HG03354 (cell line): ENCODE data around the gene PFN3.

Experiments
- ATAC-seq: cut with Tn5 transposase; IDR thresholded peaks from one replicate; pipeline ENCODE4 v1.9.1; 2021; ENCODE audit warnings: mild to moderate bottlenecking; ENCODE audit not compliant: unreplicated experiment, poor library complexity, severe bottlenecking

PFN3 gene

DNA sequence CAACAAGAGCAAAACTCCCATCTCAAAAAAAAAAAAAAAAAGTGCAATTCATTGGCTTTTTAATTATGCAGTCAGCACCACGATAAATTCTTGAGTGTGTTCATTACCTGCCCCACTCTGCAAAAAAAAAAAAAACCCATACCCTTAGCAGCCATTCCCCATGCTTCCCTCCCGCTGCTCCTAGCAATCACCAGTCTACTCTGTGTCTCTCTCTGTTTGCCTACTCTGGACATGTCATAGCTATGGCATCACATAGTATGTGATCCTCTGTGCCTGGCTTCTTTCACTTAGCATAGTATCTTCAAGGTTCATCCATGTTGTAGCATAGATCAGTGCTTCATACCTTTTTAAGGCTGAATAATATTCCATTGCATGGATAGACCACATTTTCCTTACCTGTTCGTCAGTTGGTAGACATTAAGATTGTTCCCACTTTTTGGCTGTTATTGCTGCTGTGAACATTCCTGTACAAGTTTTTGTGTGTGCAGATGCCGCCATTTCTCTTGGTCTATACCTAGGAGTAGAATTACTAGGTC, 39.1 kb upstream of the PFN3 start:
- ATAC-seq = no peak

DNA sequence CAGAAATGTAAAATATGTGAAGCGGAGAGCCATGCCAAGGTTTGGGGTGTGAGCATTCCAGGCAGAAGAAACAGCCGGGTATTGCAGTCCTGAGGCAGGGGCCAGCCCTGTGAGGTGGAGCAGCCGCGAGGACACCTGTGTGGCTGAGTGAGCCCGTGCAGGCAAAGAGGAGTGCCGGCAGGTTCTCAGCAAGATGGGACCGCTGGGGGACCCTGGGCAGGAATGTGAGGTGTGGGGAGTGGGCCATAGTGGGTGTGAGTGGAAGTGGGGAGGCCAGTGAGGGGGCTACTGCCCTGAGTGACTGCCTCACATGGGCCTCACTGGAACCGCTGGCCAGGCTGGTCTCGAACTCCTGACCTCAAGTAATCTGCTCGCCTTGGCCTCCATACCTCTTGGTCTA, 38.0 kb upstream of the PFN3 start:
- ATAC-seq = no peak

DNA sequence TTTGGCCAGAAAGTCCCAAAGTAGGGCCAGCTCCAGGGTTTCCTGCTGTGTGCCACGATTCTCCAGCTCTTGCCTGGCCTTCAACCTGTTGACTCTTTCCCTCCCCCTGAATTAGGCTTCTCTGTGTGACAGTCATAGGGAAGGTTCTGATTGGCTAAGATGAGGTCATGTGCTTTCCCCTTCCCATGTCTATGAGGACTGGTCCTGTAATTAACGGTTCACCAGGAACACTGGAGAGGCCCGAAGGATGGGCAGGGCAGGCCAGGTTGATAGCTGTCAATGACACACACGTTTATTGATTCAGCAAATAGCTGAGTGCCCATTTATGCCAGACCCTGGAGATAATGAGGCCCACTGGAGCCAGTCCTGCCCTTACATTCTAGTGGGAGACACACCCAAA, 37.2 kb upstream of the PFN3 start:
- no peak for ATAC-seq

DNA sequence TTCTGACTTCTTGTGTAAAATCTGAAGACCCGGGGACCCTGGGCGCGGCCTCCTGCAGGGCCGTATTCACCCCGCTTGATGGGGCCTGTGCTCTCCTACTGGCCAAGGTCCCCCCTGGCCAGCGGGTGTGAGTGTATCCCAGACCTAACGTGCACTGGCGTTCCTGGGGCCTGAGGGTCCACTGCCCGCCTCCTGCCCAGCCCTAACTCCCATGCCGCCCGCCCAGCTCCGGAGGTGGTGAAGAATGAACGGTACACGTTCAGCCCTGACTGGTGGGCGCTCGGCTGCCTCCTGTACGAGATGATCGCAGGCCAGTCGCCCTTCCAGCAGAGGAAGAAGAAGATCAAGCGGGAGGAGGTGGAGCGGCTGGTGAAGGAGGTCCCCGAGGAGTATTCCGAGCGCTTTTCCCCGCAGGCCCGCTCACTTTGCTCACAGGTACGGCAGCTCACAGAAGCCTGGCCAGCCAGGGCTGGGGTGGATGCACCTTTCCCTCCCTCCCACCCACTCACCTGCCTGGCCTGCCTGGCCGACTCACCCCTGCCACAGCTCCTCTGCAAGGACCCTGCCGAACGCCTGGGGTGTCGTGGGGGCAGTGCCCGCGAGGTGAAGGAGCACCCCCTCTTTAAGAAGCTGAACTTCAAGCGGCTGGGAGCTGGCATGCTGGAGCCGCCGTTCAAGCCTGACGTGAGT, 35.5 kb upstream of the PFN3 start:
- no peak for ATAC-seq

DNA sequence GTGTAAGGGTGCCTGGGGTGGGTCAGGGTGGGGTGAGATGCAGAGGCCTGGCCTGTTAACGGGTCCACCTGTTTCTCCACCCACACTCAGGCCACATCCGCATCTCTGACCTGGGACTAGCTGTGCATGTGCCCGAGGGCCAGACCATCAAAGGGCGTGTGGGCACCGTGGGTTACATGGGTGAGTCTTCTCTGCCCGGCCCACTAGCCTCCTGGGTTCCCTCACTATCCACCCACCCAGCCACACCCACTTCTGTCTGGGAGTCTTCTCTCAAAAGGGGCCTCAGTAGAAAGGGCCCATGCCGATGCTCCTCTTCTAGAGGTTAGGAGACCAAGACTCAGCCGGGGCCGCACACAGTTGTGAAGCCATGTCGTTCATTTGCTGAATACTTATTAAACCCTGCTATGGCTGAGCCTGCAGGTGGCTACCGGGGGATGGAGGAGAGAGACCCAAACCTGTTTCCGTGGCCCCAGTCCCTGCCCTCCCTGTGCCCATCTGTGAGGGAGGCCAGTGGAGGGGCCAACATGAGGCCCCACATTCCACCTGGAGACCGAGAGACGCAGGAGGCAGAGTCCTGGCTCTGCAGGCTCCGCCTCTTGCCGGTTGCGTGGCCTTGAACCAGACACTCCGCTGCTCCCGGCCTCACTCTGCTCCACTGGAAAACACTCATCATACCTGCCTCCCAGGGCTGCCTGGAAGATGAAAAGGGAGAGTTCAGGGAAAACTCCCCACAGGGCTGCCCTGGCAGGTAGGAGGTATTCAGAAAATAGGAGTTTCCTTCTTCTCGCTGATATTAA, 34.7 kb upstream of the PFN3 start:
- ATAC-seq = no peak

DNA sequence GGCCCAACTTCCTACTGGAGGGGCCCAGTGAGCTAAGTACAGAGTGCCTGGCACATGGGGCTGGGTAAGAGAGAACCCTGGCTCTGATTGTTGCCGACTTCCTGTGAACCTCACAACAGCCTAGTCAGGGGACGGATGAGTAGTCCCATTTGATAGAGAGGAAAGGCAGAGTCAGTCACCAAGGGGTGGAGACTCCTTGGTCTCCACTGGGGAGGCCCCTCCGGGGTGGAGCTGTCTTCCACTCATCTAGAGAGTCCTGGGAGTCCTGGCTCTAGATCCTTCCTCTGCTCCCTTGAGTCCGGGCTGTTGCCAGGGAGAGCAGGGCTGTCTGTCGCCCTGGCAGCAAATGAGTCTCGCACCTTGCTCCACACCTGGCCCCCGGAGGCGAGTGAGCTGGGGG, 34.0 kb upstream of the PFN3 start:
- ATAC-seq = no peak

DNA sequence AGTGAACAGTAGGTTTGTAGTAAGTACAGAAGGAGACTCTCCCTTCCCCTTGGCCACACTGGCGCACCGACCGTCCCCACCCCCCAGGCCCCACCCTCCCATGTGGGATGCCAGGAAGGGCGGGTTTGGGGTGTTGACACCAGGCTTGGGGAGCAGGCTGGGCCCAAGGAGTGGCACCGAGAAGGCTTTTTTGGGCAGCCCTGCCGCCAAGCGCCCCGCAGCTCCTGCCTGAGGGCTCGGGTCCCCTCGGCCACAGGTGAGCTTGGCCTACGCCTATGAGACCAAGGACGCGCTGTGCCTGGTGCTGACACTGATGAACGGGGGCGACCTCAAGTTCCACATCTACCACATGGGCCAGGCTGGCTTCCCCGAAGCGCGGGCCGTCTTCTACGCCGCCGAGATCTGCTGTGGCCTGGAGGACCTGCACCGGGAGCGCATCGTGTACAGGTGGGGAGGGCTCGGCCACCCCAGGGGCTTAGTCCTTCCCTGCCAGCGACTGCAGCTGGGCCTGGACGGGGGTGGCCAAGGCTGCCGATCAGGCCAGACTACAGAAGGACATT, 33.3 kb upstream of the PFN3 start:
- no peak for ATAC-seq

GRCh38 chr5:177432839-177433657, 32.6 kb upstream of the PFN3 start:
- no peak for ATAC-seq

- ATAC-seq = no peak
These were observed 31.8 kb upstream of the PFN3 start for GRCh38 chr5:177432143-177432838.

GRCh38 chr5:177431317-177432142, 31.1 kb upstream of the PFN3 start:
- peak; percentile 54 for ATAC-seq

DNA sequence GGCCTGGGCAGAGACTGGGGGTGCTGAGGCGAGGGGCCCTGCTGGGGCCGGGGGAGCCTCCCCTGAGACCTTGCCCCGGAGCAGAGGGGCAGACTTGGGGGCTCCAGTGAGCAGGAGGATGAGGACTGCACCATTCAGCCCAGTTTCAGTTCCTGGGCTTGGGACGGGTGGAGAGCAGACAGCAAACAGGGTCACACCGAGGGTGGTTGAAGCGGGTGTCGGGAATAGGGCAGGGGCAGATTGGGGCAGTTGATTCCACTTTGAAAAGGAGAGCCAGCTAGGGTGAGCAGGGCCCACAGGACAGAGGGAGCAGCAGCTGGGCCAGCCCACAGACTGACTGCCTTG, 30.5 kb upstream of the PFN3 start:
- no peak for ATAC-seq

GRCh38 chr5:177430140-177430951, 29.9 kb upstream of the PFN3 start:
- ATAC-seq = no peak

DNA sequence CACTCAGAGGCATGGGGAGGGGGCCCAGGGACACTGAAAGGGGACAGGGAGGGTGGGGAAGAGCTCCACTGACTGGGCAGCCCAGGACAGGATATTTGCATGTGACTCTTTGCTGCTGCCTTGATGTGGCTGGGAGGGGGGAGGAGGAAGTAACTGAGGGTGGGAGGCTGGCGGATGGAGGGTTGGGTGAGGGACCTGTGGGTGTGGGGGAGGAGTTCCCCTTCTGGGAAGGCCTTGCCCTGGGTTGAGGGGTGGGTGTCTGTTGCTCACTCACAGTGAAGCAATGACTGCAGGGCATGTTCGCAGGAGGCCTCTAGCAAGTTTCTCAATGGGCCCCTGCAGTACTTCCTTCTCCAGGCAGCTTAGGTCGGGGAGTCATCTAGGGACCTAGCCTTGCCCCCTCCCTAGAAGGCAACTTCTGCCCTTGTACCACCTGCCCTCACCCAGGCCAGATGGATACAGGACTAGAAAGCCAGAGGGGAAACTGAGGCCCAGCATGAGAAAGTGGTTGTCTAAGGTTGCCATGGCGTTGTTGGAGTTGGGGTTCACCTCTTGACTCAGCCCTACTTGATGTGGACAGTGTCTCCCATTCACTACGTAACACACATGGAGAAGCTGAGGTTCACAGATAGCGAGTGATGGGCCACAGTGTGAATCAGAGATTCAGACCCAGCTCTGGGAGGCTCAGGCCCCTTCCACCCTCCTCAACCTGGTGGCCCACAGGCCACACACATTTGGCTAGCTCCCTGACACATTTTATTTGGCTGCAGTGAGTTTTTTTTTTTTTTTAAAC, 29.0 kb upstream of the PFN3 start:
- no peak for ATAC-seq

GRCh38 chr5:177428574-177429217, 28.2 kb upstream of the PFN3 start:
- ATAC-seq = no peak

DNA sequence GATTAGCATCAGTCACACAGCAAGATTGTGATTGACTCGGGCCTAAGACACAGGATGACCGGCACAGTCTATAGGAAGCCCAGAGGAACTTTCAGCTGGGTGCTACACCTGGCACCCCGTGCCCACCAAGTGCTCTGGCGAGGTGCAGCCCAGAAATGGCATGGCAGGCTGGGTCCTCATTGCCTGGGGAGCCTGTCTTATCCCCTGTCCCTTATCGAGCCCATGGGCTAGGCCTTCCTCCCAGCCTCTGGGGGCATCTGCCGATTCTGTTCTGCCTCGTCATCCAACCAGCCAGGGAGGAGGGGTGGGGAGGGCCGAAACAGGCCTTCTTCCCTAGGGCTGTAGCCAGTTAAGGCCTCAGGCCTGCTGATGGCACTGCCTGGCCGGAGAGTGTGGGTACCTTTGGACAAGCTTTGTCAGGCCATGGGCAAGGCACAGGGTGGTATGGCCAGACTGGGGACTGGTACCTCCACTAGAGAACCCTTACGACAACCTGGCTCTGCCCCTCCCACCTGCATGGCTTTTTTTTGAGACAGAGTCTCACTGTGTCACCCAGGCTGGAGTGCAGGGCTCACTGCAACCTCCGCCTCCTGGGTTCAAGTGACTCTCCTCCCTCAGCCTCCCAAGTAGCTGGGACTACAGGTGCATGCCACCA, 27.6 kb upstream of the PFN3 start:
- ATAC-seq = no peak

DNA sequence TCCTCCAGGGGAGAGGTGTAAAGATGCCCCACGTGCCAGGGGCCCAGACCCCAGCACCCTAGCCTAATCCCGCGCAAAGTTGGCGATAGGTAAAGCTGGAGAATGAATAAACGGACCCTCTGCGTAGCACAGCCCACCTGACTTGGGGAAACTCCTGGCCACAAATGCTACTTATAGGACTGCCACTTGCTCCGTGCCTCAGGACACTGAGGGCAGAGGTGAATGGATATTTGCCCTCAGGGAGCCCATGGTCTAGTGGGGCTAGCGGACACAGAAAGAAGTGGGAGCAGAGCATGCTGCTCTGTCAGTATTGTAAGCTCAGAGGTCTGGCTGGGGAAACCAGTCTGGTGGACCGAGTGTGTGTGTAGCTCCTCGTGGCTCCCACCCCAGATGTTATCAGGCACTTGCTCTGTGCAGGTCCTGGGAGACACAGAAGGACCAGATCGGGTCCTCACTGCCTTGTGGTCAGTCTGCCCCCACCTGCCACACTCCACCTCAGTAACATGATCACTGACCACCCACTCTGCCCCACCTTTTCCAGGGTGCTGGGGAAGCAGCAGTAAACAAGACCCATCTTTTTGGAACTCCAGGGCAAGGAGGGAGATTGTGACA, 26.9 kb upstream of the PFN3 start:
- no peak for ATAC-seq
